ENCODE measurements around the gene OR2V2.

DNA sequence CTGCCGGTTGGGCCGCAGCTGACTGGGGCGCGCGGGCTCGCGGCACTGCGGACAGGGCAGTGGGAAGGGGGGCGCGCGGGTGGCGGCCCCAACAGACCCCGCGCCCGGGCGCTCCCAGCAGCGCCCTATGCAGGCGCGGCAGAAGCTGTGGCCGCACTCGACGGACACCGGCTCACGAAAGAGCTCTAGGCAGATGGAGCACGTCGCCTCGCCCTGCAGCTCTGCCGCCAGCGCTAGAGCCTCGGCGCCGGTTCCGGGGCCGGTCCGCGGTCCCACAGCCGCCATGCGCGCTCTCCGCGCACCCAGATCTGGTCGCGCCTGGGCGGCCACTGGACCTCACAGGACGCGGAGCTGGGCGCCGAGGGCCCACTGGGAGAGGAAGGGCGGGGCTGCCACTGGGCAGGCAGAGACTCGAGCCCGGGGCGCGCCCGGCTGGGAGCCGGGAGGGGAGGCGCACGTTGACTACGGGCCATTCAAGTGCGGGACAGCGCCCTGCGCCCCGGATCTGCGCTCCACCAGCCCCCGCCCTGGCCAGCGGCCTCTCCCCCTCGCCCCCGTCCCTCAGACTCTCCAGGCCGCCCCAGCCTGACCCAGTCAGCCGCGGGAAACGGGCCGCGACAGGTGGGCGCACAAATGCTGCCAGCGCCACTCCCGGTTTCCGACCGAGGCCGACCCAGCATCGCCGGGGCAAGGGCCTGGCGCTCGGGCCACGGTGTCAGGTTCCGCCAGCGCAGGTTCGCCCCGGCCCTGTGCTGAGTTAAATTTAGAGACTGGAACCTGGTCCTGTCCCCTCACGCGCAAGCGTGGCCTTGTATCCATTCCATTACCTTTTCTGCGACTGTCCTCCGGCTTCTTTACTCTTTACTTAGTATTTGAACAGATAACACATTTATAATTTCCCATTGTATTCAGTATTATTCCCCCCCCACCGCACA is 57.7 kb downstream of the OR2V2 start, which contains the start of gene TRIM7:
- TF ChIP-seq, protein P1, sequence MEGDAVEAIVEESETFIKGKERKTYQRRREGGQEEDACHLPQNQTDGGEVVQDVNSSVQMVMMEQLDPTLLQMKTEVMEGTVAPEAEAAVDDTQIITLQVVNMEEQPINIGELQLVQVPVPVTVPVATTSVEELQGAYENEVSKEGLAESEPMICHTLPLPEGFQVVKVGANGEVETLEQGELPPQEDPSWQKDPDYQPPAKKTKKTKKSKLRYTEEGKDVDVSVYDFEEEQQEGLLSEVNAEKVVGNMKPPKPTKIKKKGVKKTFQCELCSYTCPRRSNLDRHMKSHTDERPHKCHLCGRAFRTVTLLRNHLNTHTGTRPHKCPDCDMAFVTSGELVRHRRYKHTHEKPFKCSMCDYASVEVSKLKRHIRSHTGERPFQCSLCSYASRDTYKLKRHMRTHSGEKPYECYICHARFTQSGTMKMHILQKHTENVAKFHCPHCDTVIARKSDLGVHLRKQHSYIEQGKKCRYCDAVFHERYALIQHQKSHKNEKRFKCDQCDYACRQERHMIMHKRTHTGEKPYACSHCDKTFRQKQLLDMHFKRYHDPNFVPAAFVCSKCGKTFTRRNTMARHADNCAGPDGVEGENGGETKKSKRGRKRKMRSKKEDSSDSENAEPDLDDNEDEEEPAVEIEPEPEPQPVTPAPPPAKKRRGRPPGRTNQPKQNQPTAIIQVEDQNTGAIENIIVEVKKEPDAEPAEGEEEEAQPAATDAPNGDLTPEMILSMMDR (IDR thresholded peaks at IDR 0.05; ENCODE audit: poor library complexity, severe bottlenecking) = peak; percentile 10
- TF ChIP-seq SMC3 (conservative IDR thresholded peaks at IDR 0.05; ENCODE audit: poor library complexity) (no peak), POLR2AphosphoS5 (IDR thresholded peaks at IDR 0.05) (no peak), EZH2 (IDR thresholded peaks at IDR 0.05; ENCODE audit: borderline replicate concordance, insufficient read depth, low read length, poor library complexity, severe bottlenecking) (no peak), MXI1 (conservative IDR thresholded peaks at IDR 0.05; ENCODE audit: poor library complexity, severe bottlenecking) (peak; percentile 14), TAF1 (IDR thresholded peaks at IDR 0.05; ENCODE audit: low read depth) (no peak), RAD21 (conservative IDR thresholded peaks at IDR 0.05) (peak; percentile 8)
- TF ChIP-seq, protein P2, sequence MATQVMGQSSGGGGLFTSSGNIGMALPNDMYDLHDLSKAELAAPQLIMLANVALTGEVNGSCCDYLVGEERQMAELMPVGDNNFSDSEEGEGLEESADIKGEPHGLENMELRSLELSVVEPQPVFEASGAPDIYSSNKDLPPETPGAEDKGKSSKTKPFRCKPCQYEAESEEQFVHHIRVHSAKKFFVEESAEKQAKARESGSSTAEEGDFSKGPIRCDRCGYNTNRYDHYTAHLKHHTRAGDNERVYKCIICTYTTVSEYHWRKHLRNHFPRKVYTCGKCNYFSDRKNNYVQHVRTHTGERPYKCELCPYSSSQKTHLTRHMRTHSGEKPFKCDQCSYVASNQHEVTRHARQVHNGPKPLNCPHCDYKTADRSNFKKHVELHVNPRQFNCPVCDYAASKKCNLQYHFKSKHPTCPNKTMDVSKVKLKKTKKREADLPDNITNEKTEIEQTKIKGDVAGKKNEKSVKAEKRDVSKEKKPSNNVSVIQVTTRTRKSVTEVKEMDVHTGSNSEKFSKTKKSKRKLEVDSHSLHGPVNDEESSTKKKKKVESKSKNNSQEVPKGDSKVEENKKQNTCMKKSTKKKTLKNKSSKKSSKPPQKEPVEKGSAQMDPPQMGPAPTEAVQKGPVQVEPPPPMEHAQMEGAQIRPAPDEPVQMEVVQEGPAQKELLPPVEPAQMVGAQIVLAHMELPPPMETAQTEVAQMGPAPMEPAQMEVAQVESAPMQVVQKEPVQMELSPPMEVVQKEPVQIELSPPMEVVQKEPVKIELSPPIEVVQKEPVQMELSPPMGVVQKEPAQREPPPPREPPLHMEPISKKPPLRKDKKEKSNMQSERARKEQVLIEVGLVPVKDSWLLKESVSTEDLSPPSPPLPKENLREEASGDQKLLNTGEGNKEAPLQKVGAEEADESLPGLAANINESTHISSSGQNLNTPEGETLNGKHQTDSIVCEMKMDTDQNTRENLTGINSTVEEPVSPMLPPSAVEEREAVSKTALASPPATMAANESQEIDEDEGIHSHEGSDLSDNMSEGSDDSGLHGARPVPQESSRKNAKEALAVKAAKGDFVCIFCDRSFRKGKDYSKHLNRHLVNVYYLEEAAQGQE (IDR thresholded peaks at IDR 0.05; ENCODE audit: borderline replicate concordance) = no peak
